K562 (cell line): ENCODE data around the gene TNFRSF18. TPM values are rescaled to one million over a fixed set of nuclear protein-coding genes. Genes with fewer than 3 reads are reported as not detected.

Source experiments
- CCNT2 ChIP-seq: IDR thresholded peaks from 2 replicates; pipeline ENCODE4 v1.6.1; 2011; ENCODE audit warnings: borderline replicate concordance, low read depth, mild to moderate bottlenecking, moderate library complexity, mixed read lengths, low read length; ENCODE audit not compliant: insufficient read length; ENCODE audit errors: extremely low read depth
- ELF4 ChIP-seq: fragments of 450-650 bp; formaldehyde crosslinking; IDR thresholded peaks from 2 replicates; pipeline ENCODE4 v1.4.0; 2022; ENCODE audit warnings: missing genetic modification characterization
- ESRRB ChIP-seq: fragments of 250-450 bp; sonication (Bioruptor Pico); IDR thresholded peaks from 2 replicates; pipeline ENCODE4 v1.5.0; 2020; ENCODE audit warnings: mild to moderate bottlenecking, moderate library complexity, borderline replicate concordance
- GABPA ChIP-seq: fragments of 200-800 bp; sonication (Bioruptor generic); conservative IDR thresholded peaks from 2 replicates; pipeline ENCODE4 v1.6.1; 2016; ENCODE audit warnings: low read depth, missing genetic modification characterization, missing compliant biosample characterization
- GTF2F1 ChIP-seq: IDR thresholded peaks from 2 replicates; pipeline ENCODE4 v1.6.1; 2011; ENCODE audit warnings: low read depth, low read length, improper control_type of control experiment
- HIVEP1 ChIP-seq: fragments of 250-450 bp; sonication (Bioruptor Pico); IDR thresholded peaks from 2 replicates; pipeline ENCODE4 v1.4.0; 2020; ENCODE audit warnings: mild to moderate bottlenecking
- HNRNPUL1 ChIP-seq: fragments of 200-400 bp; formaldehyde crosslinking; IDR thresholded peaks from 2 replicates; pipeline ENCODE4 v1.6.1; 2017; ENCODE audit warnings: low read length
- JUN ChIP-seq, 2 experiments: sonication (generic) in 1 of 2; formaldehyde crosslinking in 1 of 2; IDR thresholded peaks; 2 replicates each; pipeline versions ENCODE4 v1.6.1 to v1.8.0; 2012 to 2022; ENCODE audit warnings: borderline replicate concordance in 2 of 2, mild to moderate bottlenecking in 2 of 2, improper control_type of control experiment in 1 of 2, low read depth in 1 of 2, low read length in 1 of 2, missing genetic modification reagents in 1 of 2
- MAFF ChIP-seq: IDR thresholded peaks from 2 replicates; pipeline ENCODE4 v1.6.1; 2012; ENCODE audit warnings: low read length, improper control_type of control experiment
- MTF1 ChIP-seq: fragments of 250-450 bp; sonication (Bioruptor Pico); IDR thresholded peaks from 2 replicates; pipeline ENCODE4 v1.9.0; 2021; ENCODE audit warnings: moderate library complexity, mild to moderate bottlenecking, inconsistent platforms, borderline replicate concordance
- NCOA4 ChIP-seq: fragments of 450-650 bp; IDR thresholded peaks from 2 replicates; pipeline ENCODE4 v1.6.1; 2018; ENCODE audit warnings: mild to moderate bottlenecking; ENCODE audit not compliant: partially characterized antibody
- RUNX1 ChIP-seq: sonication (generic); IDR thresholded peaks from 2 replicates; pipeline ENCODE4 v1.6.1; 2016; ENCODE audit warnings: antibody characterized with exemption, low read depth
- SMARCB1 ChIP-seq: IDR thresholded peaks from 2 replicates; pipeline ENCODE4 v1.6.1; 2011; ENCODE audit warnings: improper control_type of control experiment, low read depth; ENCODE audit not compliant: insufficient read length
- SUPT5H ChIP-seq: fragments of 450-650 bp; IDR thresholded peaks from 2 replicates; pipeline ENCODE4 v1.6.1; 2016
- TBL1XR1 ChIP-seq, 2 experiments: IDR thresholded peaks; 2 replicates each; pipeline ENCODE4 v1.6.1; 2012; ENCODE audit warnings: improper control_type of control experiment in 2 of 2, low read length in 2 of 2, mild to moderate bottlenecking in 1 of 2
- ZNF165 ChIP-seq: fragments of 250-450 bp; sonication (Bioruptor Pico); IDR thresholded peaks from 2 replicates; pipeline ENCODE4 v1.4.0; 2020; ENCODE audit warnings: borderline replicate concordance
- ZNF263 ChIP-seq: sonication (generic); formaldehyde crosslinking; IDR thresholded peaks from 2 replicates; pipeline ENCODE4 v1.8.0; 2022; ENCODE audit warnings: mild to moderate bottlenecking, missing genetic modification reagents, borderline replicate concordance
- ZNF3 ChIP-seq: fragments of 250-450 bp; sonication (Bioruptor Pico); IDR thresholded peaks from 2 replicates; pipeline ENCODE4 v1.5.0; 2021; ENCODE audit warnings: mild to moderate bottlenecking, moderate library complexity
- ZNF316 ChIP-seq: fragments of 450-650 bp; IDR thresholded peaks from 2 replicates; pipeline ENCODE4 v1.6.1; 2016
- ZNF436 ChIP-seq: fragments of 250-450, 450-650 bp; sonication (Bioruptor Pico); formaldehyde crosslinking; IDR thresholded peaks from 2 replicates; pipeline ENCODE4 v1.7.0; 2020; ENCODE audit warnings: mild to moderate bottlenecking
- ZNF445 ChIP-seq: fragments of 250-450 bp; sonication (Bioruptor Pico); IDR thresholded peaks from 2 replicates; pipeline ENCODE4 v1.4.0; 2020; ENCODE audit warnings: low read depth, mild to moderate bottlenecking, moderate library complexity
- ZNF57 ChIP-seq: fragments of 450-650 bp; formaldehyde crosslinking; IDR thresholded peaks from 2 replicates; pipeline ENCODE4 v1.4.0; 2020; ENCODE audit warnings: mild to moderate bottlenecking, moderate library complexity
- polyA plus RNA-seq, 8 experiments: library from polyadenylated mRNA; depleted of rRNA in 4 of 8; stranded (reverse) in 5 of 8; unstranded in 3 of 8; fragments of >200 nt; fragmentation: Nextera tagmentation in 2 of 8; fragmentation: Illumina TruSeq in 1 of 8; extraction: Ambion mirVana in 2 of 8; extraction: Trizol in 1 of 8; gene quantifications; 2 replicates each; pipeline versions ENCODE4 v1.2.1 to v1.2.3, GENCODE V29; 2011 to 2014; ENCODE audit warnings: inconsistent platforms in 1 of 8, missing spikeins in 1 of 8
- total RNA-seq, 7 experiments: library from RNA; depleted of rRNA in 6 of 7; stranded (reverse); fragments of >200 nt in 6 of 7; fragmentation: Illumina TruSeq in 2 of 7; extraction: Trizol in 2 of 7; gene quantifications; 2 replicates each; pipeline versions ENCODE4 v1.2.1 to v1.2.3, GENCODE V29; 2011 to 2021; ENCODE audit warnings: low replicate concordance in 1 of 7
- TF ChIP-seq, protein P1 (sequence below): fragments of 250-450 bp; sonication (Bioruptor Pico); IDR thresholded peaks from 2 replicates; pipeline ENCODE4 v1.6.1; 2021; ENCODE audit warnings: mild to moderate bottlenecking
- TF ChIP-seq, protein P2 (sequence below): fragments of 450-650 bp; formaldehyde crosslinking; IDR thresholded peaks from 2 replicates; pipeline ENCODE4 v1.4.0; 2020; ENCODE audit warnings: mild to moderate bottlenecking
- TF ChIP-seq, protein P3 (sequence below): fragments of 250-450 bp; sonication (Bioruptor Pico); IDR thresholded peaks from 2 replicates; pipeline ENCODE4 v1.8.0; 2022; ENCODE audit warnings: moderate library complexity, mild to moderate bottlenecking, inconsistent platforms
- TF ChIP-seq, protein P4 (sequence below): fragments of 250-450 bp; sonication (Bioruptor Pico); IDR thresholded peaks from 2 replicates; pipeline ENCODE4 v1.5.0; 2021

TNFRSF18 gene
- total and polyA plus RNA-seq, 9 of the 15 experiments (the other 6 are each of a cell fraction or from before 2014, with no cell fraction given), result 0.24 to 0.27 TPM; not detected in 7

DNA sequence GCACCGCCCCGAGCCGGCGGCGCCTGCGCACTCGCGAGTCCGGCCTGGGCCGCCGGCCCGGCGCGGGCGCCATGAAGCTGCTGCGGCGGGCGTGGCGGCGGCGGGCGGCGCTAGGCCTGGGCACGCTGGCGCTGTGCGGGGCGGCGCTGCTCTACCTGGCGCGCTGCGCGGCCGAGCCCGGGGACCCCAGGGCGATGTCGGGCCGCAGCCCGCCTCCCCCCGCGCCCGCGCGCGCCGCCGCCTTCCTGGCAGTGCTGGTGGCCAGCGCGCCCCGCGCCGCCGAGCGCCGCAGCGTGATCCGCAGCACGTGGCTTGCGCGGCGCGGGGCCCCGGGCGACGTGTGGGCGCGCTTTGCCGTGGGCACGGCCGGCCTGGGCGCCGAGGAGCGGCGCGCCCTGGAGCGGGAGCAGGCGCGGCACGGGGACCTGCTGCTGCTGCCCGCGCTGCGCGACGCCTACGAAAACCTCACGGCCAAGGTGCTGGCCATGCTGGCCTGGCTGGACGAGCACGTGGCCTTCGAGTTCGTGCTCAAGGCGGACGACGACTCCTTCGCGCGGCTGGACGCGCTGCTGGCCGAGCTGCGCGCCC lies 25.9 kb upstream of the TNFRSF18 start, which contains the start of gene B3GALT6 (continued):
- no peak for TF ChIP-seq SMARCB1
- TF ChIP-seq ZNF57 (CRISPR knock-in tag), result no peak
- no peak for TF ChIP-seq ZNF3 (CRISPR knock-in tag)
- TF ChIP-seq, protein P1, sequence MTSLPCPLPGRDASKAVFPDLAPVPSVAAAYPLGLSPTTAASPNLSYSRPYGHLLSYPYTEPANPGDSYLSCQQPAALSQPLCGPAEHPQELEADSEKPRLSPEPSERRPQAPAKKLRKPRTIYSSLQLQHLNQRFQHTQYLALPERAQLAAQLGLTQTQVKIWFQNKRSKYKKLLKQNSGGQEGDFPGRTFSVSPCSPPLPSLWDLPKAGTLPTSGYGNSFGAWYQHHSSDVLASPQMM, result no peak
- TF ChIP-seq TBL1XR1 (IDR thresholded peaks at IDR 0.05; ENCODE audit: low read length in 2 of 2), result no peak
- TF ChIP-seq CCNT2, result peak; percentile 51
- TF ChIP-seq, protein P2, sequence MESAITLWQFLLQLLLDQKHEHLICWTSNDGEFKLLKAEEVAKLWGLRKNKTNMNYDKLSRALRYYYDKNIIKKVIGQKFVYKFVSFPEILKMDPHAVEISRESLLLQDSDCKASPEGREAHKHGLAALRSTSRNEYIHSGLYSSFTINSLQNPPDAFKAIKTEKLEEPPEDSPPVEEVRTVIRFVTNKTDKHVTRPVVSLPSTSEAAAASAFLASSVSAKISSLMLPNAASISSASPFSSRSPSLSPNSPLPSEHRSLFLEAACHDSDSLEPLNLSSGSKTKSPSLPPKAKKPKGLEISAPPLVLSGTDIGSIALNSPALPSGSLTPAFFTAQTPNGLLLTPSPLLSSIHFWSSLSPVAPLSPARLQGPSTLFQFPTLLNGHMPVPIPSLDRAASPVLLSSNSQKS (CRISPR knock-in tag), result no peak
- 0 out of 2 replicates have a peak, but pooled peaks have one; percentile 19 for TF ChIP-seq GTF2F1
- TF ChIP-seq, protein P3, sequence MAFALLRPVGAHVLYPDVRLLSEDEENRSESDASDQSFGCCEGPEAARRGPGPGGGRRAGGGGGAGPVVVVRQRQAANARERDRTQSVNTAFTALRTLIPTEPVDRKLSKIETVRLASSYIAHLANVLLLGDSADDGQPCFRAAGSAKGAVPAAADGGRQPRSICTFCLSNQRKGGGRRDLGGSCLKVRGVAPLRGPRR (CRISPR knock-in tag), result no peak
- TF ChIP-seq MTF1 (CRISPR knock-in tag), result no peak
- no peak for TF ChIP-seq ZNF445 (CRISPR knock-in tag)
- no peak for TF ChIP-seq ZNF165 (CRISPR knock-in tag)
- no peak for TF ChIP-seq NCOA4
- TF ChIP-seq GABPA (tag), result peak; percentile 76
- no peak for TF ChIP-seq SUPT5H
- no peak for TF ChIP-seq ZNF316
- TF ChIP-seq, protein P4, sequence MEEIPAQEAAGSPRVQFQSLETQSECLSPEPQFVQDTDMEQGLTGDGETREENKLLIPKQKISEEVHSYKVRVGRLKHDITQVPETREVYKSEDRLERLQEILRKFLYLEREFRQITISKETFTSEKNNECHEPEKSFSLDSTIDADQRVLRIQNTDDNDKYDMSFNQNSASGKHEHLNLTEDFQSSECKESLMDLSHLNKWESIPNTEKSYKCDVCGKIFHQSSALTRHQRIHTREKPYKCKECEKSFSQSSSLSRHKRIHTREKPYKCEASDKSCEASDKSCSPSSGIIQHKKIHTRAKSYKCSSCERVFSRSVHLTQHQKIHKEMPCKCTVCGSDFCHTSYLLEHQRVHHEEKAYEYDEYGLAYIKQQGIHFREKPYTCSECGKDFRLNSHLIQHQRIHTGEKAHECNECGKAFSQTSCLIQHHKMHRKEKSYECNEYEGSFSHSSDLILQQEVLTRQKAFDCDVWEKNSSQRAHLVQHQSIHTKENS, result no peak
- TF ChIP-seq ZNF263 (CRISPR knock-in tag), result no peak
- 0 out of 2 replicates have a peak, but pooled peaks have one; percentile 3 for TF ChIP-seq RUNX1
- no peak for TF ChIP-seq HNRNPUL1
- TF ChIP-seq JUN (IDR thresholded peaks at IDR 0.05; ENCODE audit: borderline replicate concordance, low read depth, low read length), result no peak; the same call in 1 of the 2 replicates
- TF ChIP-seq JUN (CRISPR knock-in tag; IDR thresholded peaks at IDR 0.05; ENCODE audit: borderline replicate concordance), result peak; percentile 38; the same call in 1 of the 2 replicates
- TF ChIP-seq ZNF436 (CRISPR knock-in tag), result no peak
- no peak for TF ChIP-seq ELF4 (CRISPR knock-in tag)
- TF ChIP-seq HIVEP1 (CRISPR knock-in tag), result no peak
- TF ChIP-seq MAFF, result no peak
- TF ChIP-seq ESRRB (CRISPR knock-in tag), result no peak
